ENCODE results near the gene CSGALNACT2.

- TF ChIP-seq, protein P1, sequence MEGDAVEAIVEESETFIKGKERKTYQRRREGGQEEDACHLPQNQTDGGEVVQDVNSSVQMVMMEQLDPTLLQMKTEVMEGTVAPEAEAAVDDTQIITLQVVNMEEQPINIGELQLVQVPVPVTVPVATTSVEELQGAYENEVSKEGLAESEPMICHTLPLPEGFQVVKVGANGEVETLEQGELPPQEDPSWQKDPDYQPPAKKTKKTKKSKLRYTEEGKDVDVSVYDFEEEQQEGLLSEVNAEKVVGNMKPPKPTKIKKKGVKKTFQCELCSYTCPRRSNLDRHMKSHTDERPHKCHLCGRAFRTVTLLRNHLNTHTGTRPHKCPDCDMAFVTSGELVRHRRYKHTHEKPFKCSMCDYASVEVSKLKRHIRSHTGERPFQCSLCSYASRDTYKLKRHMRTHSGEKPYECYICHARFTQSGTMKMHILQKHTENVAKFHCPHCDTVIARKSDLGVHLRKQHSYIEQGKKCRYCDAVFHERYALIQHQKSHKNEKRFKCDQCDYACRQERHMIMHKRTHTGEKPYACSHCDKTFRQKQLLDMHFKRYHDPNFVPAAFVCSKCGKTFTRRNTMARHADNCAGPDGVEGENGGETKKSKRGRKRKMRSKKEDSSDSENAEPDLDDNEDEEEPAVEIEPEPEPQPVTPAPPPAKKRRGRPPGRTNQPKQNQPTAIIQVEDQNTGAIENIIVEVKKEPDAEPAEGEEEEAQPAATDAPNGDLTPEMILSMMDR (IDR thresholded peaks at IDR 0.05) = no peak
- no peak for TF ChIP-seq EP300 (IDR thresholded peaks at IDR 0.05)
Measured at GRCh38 chr10:43116596-43116995, 21.6 kb upstream of the CSGALNACT2 start.
